ENCODE measurements around the gene PTPRJ.
"Not testable (repeated sequence)": the region's sequence is repeated elsewhere in the genome, so short reads cannot be mapped to it uniquely, and the experiment has no call there.

PTPRJ gene

GRCh38 chr11:47980088-47980906, at the start of gene PTPRJ:
PTPRJ (plus strand) TSS chr11:47980559; CDS start chr11:47980913, 354 bp downstream.
- DNase-seq: peak in 1 of 2 experiments; percentile 51

- no peak for DNase-seq
These were observed 47.8 kb upstream of the PTPRJ start for GRCh38 chr11:47932544-47932943.

GRCh38 chr11:47933797-47934196, 46.6 kb upstream of the PTPRJ start:
- not testable (repeated sequence) for DNase-seq

GRCh38 chr11:47938791-47939560, 41.4 kb upstream of the PTPRJ start:
- DNase-seq: no peak

GRCh38 chr11:47940904-47941649, 39.3 kb upstream of the PTPRJ start:
- DNase-seq: no peak

- DNase-seq: no peak
These were observed 38.3 kb upstream of the PTPRJ start for GRCh38 chr11:47941907-47942558.

GRCh38 chr11:47943721-47944586, 36.4 kb upstream of the PTPRJ start:
- no peak for DNase-seq

- no peak for DNase-seq
These were observed 35.7 kb upstream of the PTPRJ start for GRCh38 chr11:47944632-47945031.

GRCh38 chr11:47946682-47947559, 33.4 kb upstream of the PTPRJ start:
- DNase-seq: peak in 1 of 2 experiments; percentile 67

GRCh38 chr11:47948137-47948536, 32.2 kb upstream of the PTPRJ start:
- no peak for DNase-seq

- not testable (repeated sequence) for DNase-seq
These were observed 31.2 kb upstream of the PTPRJ start for GRCh38 chr11:47949001-47949675.

GRCh38 chr11:47950396-47950795, 30.0 kb upstream of the PTPRJ start:
- DNase-seq: no peak

GRCh38 chr11:47951504-47951903, 28.9 kb upstream of the PTPRJ start:
- not testable (repeated sequence) for DNase-seq

GRCh38 chr11:47955061-47955755, 25.2 kb upstream of the PTPRJ start:
- DNase-seq: no peak

- no peak for DNase-seq
These were observed 20.3 kb upstream of the PTPRJ start for GRCh38 chr11:47960015-47960414.

- DNase-seq: no peak
These were observed 19.0 kb upstream of the PTPRJ start for GRCh38 chr11:47961383-47961782.

- DNase-seq: no peak
These were observed 15.8 kb upstream of the PTPRJ start for GRCh38 chr11:47964546-47964945.

GRCh38 chr11:47967577-47968525, 12.5 kb upstream of the PTPRJ start:
- peak in 1 of 2 experiments; percentile 55 for DNase-seq

Data from NCI-H446 (cell line).